Adrenal gland (tissue), 5 donors: ENCODE measurements around the gene MAGI1.

Experiments
- POLR2A ChIP-seq, 2 donors: fragments of 450-650 bp; IDR thresholded peaks; one replicate each; pipeline ENCODE4 v1.6.1; 2017; ENCODE audit warnings: antibody characterized with exemption in 2 of 2, mild to moderate bottlenecking in 2 of 2, moderate library complexity in 1 of 2
- TF ChIP-seq, protein P1 (sequence below), 6 experiments: fragments of 450-650 bp in 4 of 6; fragments of 200-600 bp in 2 of 6; sonication (generic) in 1 of 6; IDR thresholded peaks; 1 replicate in 5 of 6; 2 replicates in 1 of 6; pipeline versions ENCODE4 v1.5.1 to v1.8.0; 2016 to 2021; ENCODE audit warnings: antibody characterized with exemption in 6 of 6, mild to moderate bottlenecking in 2 of 6, moderate library complexity in 1 of 6
- donor health status: DM: no; HTN: no; CAD: no.

DNA sequence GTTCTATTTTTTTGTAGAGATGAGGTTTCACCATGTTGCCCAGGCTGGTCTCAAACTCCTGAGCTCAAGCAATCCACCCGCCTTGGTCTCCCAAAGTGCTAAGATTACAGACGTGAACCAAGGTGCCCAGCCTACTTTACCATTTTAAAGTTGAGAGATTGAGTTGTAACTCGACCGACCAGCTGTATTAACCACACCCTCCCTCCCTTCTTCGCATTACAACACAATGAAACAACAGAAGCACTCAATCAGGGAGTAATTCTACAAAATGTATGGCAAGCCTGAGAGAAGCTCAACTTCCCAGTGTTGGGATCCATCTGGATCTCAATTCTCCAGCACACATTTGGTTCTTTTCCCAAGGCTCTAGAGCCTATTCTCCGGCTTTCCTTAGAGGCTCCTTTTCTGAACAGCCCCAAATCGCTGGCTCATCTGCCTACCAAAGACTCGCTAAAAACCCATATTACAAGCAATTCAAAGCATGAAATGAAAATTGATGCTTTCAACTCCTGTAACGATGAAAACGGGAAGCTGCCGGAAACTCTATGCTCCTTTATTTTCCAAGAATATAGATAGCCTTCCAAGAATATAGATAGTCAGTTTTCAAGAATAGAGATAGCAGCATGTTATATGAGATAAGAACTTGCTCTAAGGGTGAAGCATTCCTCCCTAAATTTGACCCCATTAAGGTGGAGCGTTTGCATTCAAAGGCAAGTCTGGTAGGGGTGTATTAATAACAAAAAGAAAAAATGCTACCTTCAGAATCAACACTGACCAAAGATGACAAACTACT lies 450.9 kb downstream of the MAGI1 start:
- TF ChIP-seq, protein P1, sequence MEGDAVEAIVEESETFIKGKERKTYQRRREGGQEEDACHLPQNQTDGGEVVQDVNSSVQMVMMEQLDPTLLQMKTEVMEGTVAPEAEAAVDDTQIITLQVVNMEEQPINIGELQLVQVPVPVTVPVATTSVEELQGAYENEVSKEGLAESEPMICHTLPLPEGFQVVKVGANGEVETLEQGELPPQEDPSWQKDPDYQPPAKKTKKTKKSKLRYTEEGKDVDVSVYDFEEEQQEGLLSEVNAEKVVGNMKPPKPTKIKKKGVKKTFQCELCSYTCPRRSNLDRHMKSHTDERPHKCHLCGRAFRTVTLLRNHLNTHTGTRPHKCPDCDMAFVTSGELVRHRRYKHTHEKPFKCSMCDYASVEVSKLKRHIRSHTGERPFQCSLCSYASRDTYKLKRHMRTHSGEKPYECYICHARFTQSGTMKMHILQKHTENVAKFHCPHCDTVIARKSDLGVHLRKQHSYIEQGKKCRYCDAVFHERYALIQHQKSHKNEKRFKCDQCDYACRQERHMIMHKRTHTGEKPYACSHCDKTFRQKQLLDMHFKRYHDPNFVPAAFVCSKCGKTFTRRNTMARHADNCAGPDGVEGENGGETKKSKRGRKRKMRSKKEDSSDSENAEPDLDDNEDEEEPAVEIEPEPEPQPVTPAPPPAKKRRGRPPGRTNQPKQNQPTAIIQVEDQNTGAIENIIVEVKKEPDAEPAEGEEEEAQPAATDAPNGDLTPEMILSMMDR (IDR thresholded peaks at IDR 0.05), result no peak
- no peak for TF ChIP-seq POLR2A (IDR thresholded peaks at IDR 0.05)
